Measurements from ENCODE around the gene RBMS3. TPM values are rescaled to one million over a fixed set of nuclear protein-coding genes. Genes with fewer than 3 reads are reported as not detected.

Gene RBMS3
- total RNA-seq, 1 experiment from 2014 or later = 5.9 TPM

GRCh38 chr3:29345516-29346300, 64.8 kb downstream of the RBMS3 start:
- peaks cover 20% of the 10 kb centered on the region for H3K27me3 ChIP-seq (replicated peaks; ENCODE audit: insufficient read depth, low read depth, low read length, poor library complexity)
- no TSS peak for BruUV-seq (replicated peaks)
- POLR2A ChIA-PET (ENCODE audit: low non-redundant PET) = no interaction called here
- no peaks in the 10 kb centered on the region for H3K36me3 ChIP-seq (ENCODE audit: insufficient read depth, low read length, poor library complexity, severe bottlenecking)
- peaks cover 36% of the 10 kb centered on the region for H3K4me1 ChIP-seq (ENCODE audit: insufficient read depth, low read length, poor library complexity, severe bottlenecking)
- H3K4me3 ChIP-seq (ENCODE audit: low read depth, low read length, poor library complexity, severe bottlenecking) = no peak overlapping the region
- H3K9me3 ChIP-seq (ENCODE audit: low read depth, low read length, poor library complexity, severe bottlenecking) = no peaks in the 10 kb centered on the region
- no peak for DNase-seq (ENCODE audit: low spot score)
- CTCF ChIA-PET = no interaction called here
- intact Hi-C loops (cut with micrococcal nuclease; ENCODE audit: unreplicated experiment) = loop anchor here (2.0 to 10.0 kb wide), 2 partner anchors 169 to 297 kb away; no protein-coding TSS in a partner anchor
- H3K27ac ChIP-seq (ENCODE audit: low read depth, low read length, poor library complexity, severe bottlenecking) = no peak overlapping the region
- no peak for TF ChIP-seq CTCF (conservative IDR thresholded peaks at IDR 0.05; ENCODE audit: low read depth, low read length)

- DNase-seq (ENCODE audit: low spot score) = peak; percentile 50
- H3K27me3 ChIP-seq (replicated peaks; ENCODE audit: insufficient read depth, low read depth, low read length, poor library complexity) = peaks cover 20% of the 10 kb centered on the region
- CTCF ChIA-PET = no interaction called here
- intact Hi-C loops (cut with micrococcal nuclease; ENCODE audit: unreplicated experiment) = loop anchor here (2.0 to 10.0 kb wide), 2 partner anchors 168 to 296 kb away; no protein-coding TSS in a partner anchor
- no peak overlapping the region for H3K4me3 ChIP-seq (ENCODE audit: low read depth, low read length, poor library complexity, severe bottlenecking)
- BruUV-seq (replicated peaks) = no TSS peak
- no peaks in the 10 kb centered on the region for H3K36me3 ChIP-seq (ENCODE audit: insufficient read depth, low read length, poor library complexity, severe bottlenecking)
- POLR2A ChIA-PET (ENCODE audit: low non-redundant PET) = no interaction called here
- H3K27ac ChIP-seq (ENCODE audit: low read depth, low read length, poor library complexity, severe bottlenecking) = no peak overlapping the region
- no peaks in the 10 kb centered on the region for H3K9me3 ChIP-seq (ENCODE audit: low read depth, low read length, poor library complexity, severe bottlenecking)
- TF ChIP-seq CTCF (conservative IDR thresholded peaks at IDR 0.05; ENCODE audit: low read depth, low read length) (no peak), EZH2 (IDR thresholded peaks at IDR 0.05; ENCODE audit: borderline replicate concordance, low read depth, low read length, poor library complexity, severe bottlenecking) (no peak)
- peaks cover 32% of the 10 kb centered on the region for H3K4me1 ChIP-seq (ENCODE audit: insufficient read depth, low read length, poor library complexity, severe bottlenecking)
Observed at GRCh38 chr3:29346828-29347227, 66.0 kb downstream of the RBMS3 start.

- intact Hi-C loops (cut with micrococcal nuclease; ENCODE audit: unreplicated experiment) = loop anchor here (2.0 to 10.0 kb wide), 2 partner anchors 167 to 295 kb away; no protein-coding TSS in a partner anchor
- DNase-seq (ENCODE audit: low spot score) = peak; percentile 89
- no peak overlapping the region for H3K27ac ChIP-seq (ENCODE audit: low read depth, low read length, poor library complexity, severe bottlenecking)
- no peak for TF ChIP-seq CTCF (conservative IDR thresholded peaks at IDR 0.05; ENCODE audit: low read depth, low read length)
- TF ChIP-seq EZH2 (IDR thresholded peaks at IDR 0.05; ENCODE audit: borderline replicate concordance, low read depth, low read length, poor library complexity, severe bottlenecking) = no peak
- no TSS peak for BruUV-seq (replicated peaks)
- no peak overlapping the region for H3K4me3 ChIP-seq (ENCODE audit: low read depth, low read length, poor library complexity, severe bottlenecking)
- peaks cover 20% of the 10 kb centered on the region for H3K27me3 ChIP-seq (replicated peaks; ENCODE audit: insufficient read depth, low read depth, low read length, poor library complexity)
- POLR2A ChIA-PET (ENCODE audit: low non-redundant PET) = no interaction called here
- H3K9me3 ChIP-seq (ENCODE audit: low read depth, low read length, poor library complexity, severe bottlenecking) = no peaks in the 10 kb centered on the region
- H3K4me1 ChIP-seq (ENCODE audit: insufficient read depth, low read length, poor library complexity, severe bottlenecking) = peaks cover 27% of the 10 kb centered on the region
- CTCF ChIA-PET = no interaction called here
- no peaks in the 10 kb centered on the region for H3K36me3 ChIP-seq (ENCODE audit: insufficient read depth, low read length, poor library complexity, severe bottlenecking)
Observed at GRCh38 chr3:29347412-29347811, 66.5 kb downstream of the RBMS3 start.

All from A673 (cell line).